Neural cell (in vitro differentiated cells): Measurements from ENCODE around the gene USP20. TPM values are rescaled to one million over a fixed set of nuclear protein-coding genes. Genes with fewer than 3 reads are reported as not detected.

Source experiments
- H2AFZ ChIP-seq: fragments of 200-600, 300-800 bp; sonication (generic), shearing (Covaris generic); 2 replicates; pipeline ENCODE4 v1.6.0; 2014; ENCODE audit warnings: low read depth, mild to moderate bottlenecking, antibody characterized with exemption, low read length, moderate library complexity
- H3F3A ChIP-seq: fragments of 200-600 bp; shearing (Covaris generic); 2 replicates; pipeline ENCODE4 v1.6.1; 2016; ENCODE audit warnings: mild to moderate bottlenecking, moderate library complexity, mixed read lengths, antibody characterized with exemption, low read length; ENCODE audit not compliant: insufficient read depth, poor library complexity, severe bottlenecking
- H3K27ac ChIP-seq: fragments of 200-600, 300-800 bp; sonication (generic), shearing (Covaris generic); 2 replicates; pipeline ENCODE4 v1.5.1; 2014; ENCODE audit warnings: mild to moderate bottlenecking, low read length, moderate library complexity
- H3K27me3 ChIP-seq: fragments of 300-800, 200-600 bp; sonication (generic), shearing (Covaris generic); 2 replicates; pipeline ENCODE4 v1.6.0; 2014; ENCODE audit warnings: mild to moderate bottlenecking, low read depth, low read length, moderate library complexity; ENCODE audit not compliant: insufficient read depth
- H3K36me3 ChIP-seq: fragments of 300-800, 200-600 bp; sonication (generic), shearing (Covaris generic); 2 replicates; pipeline ENCODE4 v1.5.1; 2014; ENCODE audit warnings: mild to moderate bottlenecking, antibody characterized with exemption, low read length, moderate library complexity; ENCODE audit not compliant: insufficient read depth
- H3K4me2 ChIP-seq: fragments of 300-800, 200-600 bp; sonication (generic), shearing (Covaris generic); 2 replicates; pipeline ENCODE4 v1.6.0; 2014; ENCODE audit warnings: mild to moderate bottlenecking, low read length
- H3K4me3 ChIP-seq: fragments of 300-800, 200-600 bp; sonication (generic), shearing (Covaris generic); 2 replicates; pipeline ENCODE4 v1.5.1; 2014; ENCODE audit warnings: mild to moderate bottlenecking, low read length, moderate library complexity
- H3K79me2 ChIP-seq: fragments of 200-600 bp; shearing (Covaris generic); replicated peaks from 2 replicates; pipeline ENCODE4 v1.6.0; 2014; ENCODE audit warnings: mild to moderate bottlenecking, low read length, moderate library complexity; ENCODE audit not compliant: insufficient read depth
- H3K9ac ChIP-seq: fragments of 300-800, 200-600 bp; sonication (generic), shearing (Covaris generic); 2 replicates; pipeline ENCODE4 v1.6.1; 2016; ENCODE audit warnings: mild to moderate bottlenecking, low read length, mixed read lengths
- H3K9me2 ChIP-seq: fragments of 200-600 bp; shearing (Covaris generic); 2 replicates; pipeline ENCODE4 v1.6.1; 2016; ENCODE audit warnings: mild to moderate bottlenecking, low read length, mixed read lengths; ENCODE audit not compliant: insufficient read depth
- H3K9me3 ChIP-seq: fragments of 200-600, 300-800 bp; sonication (generic), shearing (Covaris generic); 2 replicates; pipeline ENCODE4 v1.6.1; 2016; ENCODE audit warnings: mild to moderate bottlenecking, mixed run types, low read length, moderate library complexity, mixed read lengths
- H4K20me1 ChIP-seq: fragments of 200-600 bp; shearing (Covaris generic); 2 replicates; pipeline ENCODE4 v1.6.1; 2016; ENCODE audit warnings: mild to moderate bottlenecking, mixed run types; ENCODE audit not compliant: insufficient read depth
- EP300 ChIP-seq: fragments of 450-650 bp; conservative IDR thresholded peaks from 2 replicates; pipeline ENCODE4 v1.6.1; 2014; ENCODE audit warnings: antibody characterized with exemption, mild to moderate bottlenecking, moderate library complexity; ENCODE audit not compliant: poor library complexity, severe bottlenecking
- EZH2 ChIP-seq: fragments of 200-600, 300-800 bp; shearing (Covaris generic), sonication (generic); IDR thresholded peaks from 2 replicates; pipeline ENCODE4 v1.6.1; 2014; ENCODE audit warnings: antibody characterized with exemption, low read length, borderline replicate concordance, mild to moderate bottlenecking; ENCODE audit not compliant: insufficient read depth, poor library complexity, severe bottlenecking
- MXI1 ChIP-seq: fragments of 450-650 bp; conservative IDR thresholded peaks from 2 replicates; pipeline ENCODE4 v1.6.1; 2014; ENCODE audit warnings: antibody characterized with exemption, mild to moderate bottlenecking; ENCODE audit not compliant: poor library complexity, severe bottlenecking
- POLR2AphosphoS5 ChIP-seq: IDR thresholded peaks from 2 replicates; pipeline ENCODE4 v1.6.1; 2012
- RAD21 ChIP-seq: fragments of 450-650 bp; conservative IDR thresholded peaks from 2 replicates; pipeline ENCODE4 v1.6.1; 2014; ENCODE audit warnings: antibody characterized with exemption, mild to moderate bottlenecking, moderate library complexity
- SMC3 ChIP-seq: fragments of 450-650 bp; conservative IDR thresholded peaks from 2 replicates; pipeline ENCODE4 v1.6.1; 2014; ENCODE audit warnings: antibody characterized with exemption, mild to moderate bottlenecking, moderate library complexity; ENCODE audit not compliant: poor library complexity
- TAF1 ChIP-seq: IDR thresholded peaks from 2 replicates; pipeline ENCODE4 v1.6.1; 2012; ENCODE audit warnings: low read depth
- polyA plus RNA-seq: library from polyadenylated mRNA; depleted of rRNA; stranded (reverse); fragments of >200 nt; gene quantifications from 2 replicates; pipeline ENCODE4 v1.2.3, GENCODE V29; 2014
- TF ChIP-seq, protein P1 (sequence below): fragments of 450-650 bp; IDR thresholded peaks from 2 replicates; pipeline ENCODE4 v1.5.1; 2014; ENCODE audit warnings: antibody characterized with exemption, mild to moderate bottlenecking, moderate library complexity; ENCODE audit not compliant: poor library complexity, severe bottlenecking
- TF ChIP-seq, protein P2 (sequence below): IDR thresholded peaks from 2 replicates; pipeline ENCODE4 v1.6.1; 2012; ENCODE audit warnings: borderline replicate concordance

USP20 gene
- polyA plus RNA-seq, 1 donor from 2014 or later, result 39.8 TPM

DNA sequence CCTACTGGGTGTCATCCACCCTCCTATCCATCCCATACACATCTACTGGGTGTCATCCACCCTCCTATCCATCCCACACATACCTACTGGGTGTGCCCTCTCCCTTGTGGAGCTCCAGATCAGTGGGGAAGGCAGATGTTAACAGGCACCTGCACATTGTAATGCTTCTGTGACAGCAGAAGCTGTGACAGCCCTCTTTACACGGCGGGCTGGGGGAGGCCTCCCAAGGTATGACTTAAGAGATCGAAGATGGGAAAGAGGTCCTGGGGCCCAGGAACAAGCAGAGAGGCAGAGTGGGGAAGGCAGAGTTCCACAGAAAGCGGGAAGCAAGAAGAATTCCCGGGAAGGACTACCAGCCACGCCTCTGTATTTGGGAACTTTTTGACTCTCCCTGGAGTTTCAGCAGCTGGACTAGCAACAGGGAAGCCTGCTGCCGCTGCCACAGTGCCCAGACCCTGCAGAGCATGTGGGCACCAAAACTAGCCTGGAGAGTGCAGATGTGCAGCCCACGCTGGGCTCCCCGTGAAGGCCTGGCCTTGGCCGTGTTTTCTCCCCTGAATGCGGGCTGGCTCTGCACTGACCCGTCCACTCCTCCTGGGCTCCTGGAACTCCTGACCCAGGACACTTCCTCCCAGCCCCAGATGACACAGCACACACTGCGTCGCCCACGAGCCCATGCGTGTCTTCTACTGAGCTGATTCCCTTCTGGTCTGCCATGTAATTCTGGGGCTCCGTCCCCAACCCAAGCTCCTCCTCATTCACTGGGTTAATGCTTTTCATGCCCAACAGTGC lies 20.6 kb upstream of the USP20 start:
- Histone ChIP-seq H3K79me2 (peaks cover 3% of the 10 kb centered on the region), H4K20me1 (no peaks in the 10 kb centered on the region), H3K9me2 (no peaks in the 10 kb centered on the region), H3K27ac (peak overlapping the region; percentile 12), H2AFZ (no peak overlapping the region), H3K4me2 (no peak overlapping the region), H3K4me3 (no peak overlapping the region), H3K27me3 (no peaks in the 10 kb centered on the region), H3F3A (no peaks in the 10 kb centered on the region), H3K9ac (no peak overlapping the region), H3K36me3 (peaks cover 4% of the 10 kb centered on the region), H3K9me3 (no peaks in the 10 kb centered on the region)
- TF ChIP-seq EZH2 (no peak), SMC3 (no peak), EP300 (no peak)

DNA sequence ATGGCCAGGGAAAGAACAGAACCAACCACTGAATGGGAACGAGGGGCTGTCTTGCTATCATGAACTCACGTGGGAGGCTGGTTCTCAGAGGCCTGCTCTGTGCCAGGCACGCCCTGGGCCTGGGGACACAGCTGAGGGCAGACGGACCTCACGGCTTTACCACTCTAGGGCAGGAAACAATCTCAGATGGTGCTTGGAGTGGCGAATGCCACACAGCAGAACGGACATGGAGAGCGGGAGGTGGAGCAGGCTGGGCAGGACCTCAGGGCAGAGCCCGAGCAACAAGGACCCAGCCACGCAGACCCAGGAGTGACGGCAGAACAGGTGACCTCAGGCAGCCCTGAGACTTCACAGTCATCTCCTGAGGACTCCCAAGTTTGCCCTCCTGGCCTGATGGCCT lies 20.0 kb upstream of the USP20 start:
- H3K79me2 ChIP-seq, result peaks cover 3% of the 10 kb centered on the region
- no peak overlapping the region for H3K9ac ChIP-seq
- no peaks in the 10 kb centered on the region for H3F3A ChIP-seq
- H2AFZ ChIP-seq, result no peak overlapping the region
- H3K4me3 ChIP-seq, result no peak overlapping the region
- H3K36me3 ChIP-seq, result peaks cover 4% of the 10 kb centered on the region
- TF ChIP-seq TAF1, result no peak
- no peak for TF ChIP-seq MXI1
- no peak for TF ChIP-seq RAD21
- no peak for TF ChIP-seq EZH2
- TF ChIP-seq, protein P1, sequence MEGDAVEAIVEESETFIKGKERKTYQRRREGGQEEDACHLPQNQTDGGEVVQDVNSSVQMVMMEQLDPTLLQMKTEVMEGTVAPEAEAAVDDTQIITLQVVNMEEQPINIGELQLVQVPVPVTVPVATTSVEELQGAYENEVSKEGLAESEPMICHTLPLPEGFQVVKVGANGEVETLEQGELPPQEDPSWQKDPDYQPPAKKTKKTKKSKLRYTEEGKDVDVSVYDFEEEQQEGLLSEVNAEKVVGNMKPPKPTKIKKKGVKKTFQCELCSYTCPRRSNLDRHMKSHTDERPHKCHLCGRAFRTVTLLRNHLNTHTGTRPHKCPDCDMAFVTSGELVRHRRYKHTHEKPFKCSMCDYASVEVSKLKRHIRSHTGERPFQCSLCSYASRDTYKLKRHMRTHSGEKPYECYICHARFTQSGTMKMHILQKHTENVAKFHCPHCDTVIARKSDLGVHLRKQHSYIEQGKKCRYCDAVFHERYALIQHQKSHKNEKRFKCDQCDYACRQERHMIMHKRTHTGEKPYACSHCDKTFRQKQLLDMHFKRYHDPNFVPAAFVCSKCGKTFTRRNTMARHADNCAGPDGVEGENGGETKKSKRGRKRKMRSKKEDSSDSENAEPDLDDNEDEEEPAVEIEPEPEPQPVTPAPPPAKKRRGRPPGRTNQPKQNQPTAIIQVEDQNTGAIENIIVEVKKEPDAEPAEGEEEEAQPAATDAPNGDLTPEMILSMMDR, result no peak
- TF ChIP-seq EP300, result no peak
- no peak for TF ChIP-seq POLR2AphosphoS5
- TF ChIP-seq, protein P2, sequence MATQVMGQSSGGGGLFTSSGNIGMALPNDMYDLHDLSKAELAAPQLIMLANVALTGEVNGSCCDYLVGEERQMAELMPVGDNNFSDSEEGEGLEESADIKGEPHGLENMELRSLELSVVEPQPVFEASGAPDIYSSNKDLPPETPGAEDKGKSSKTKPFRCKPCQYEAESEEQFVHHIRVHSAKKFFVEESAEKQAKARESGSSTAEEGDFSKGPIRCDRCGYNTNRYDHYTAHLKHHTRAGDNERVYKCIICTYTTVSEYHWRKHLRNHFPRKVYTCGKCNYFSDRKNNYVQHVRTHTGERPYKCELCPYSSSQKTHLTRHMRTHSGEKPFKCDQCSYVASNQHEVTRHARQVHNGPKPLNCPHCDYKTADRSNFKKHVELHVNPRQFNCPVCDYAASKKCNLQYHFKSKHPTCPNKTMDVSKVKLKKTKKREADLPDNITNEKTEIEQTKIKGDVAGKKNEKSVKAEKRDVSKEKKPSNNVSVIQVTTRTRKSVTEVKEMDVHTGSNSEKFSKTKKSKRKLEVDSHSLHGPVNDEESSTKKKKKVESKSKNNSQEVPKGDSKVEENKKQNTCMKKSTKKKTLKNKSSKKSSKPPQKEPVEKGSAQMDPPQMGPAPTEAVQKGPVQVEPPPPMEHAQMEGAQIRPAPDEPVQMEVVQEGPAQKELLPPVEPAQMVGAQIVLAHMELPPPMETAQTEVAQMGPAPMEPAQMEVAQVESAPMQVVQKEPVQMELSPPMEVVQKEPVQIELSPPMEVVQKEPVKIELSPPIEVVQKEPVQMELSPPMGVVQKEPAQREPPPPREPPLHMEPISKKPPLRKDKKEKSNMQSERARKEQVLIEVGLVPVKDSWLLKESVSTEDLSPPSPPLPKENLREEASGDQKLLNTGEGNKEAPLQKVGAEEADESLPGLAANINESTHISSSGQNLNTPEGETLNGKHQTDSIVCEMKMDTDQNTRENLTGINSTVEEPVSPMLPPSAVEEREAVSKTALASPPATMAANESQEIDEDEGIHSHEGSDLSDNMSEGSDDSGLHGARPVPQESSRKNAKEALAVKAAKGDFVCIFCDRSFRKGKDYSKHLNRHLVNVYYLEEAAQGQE, result no peak
- TF ChIP-seq SMC3, result no peak
- no peaks in the 10 kb centered on the region for H3K9me3 ChIP-seq
- H3K27me3 ChIP-seq, result no peaks in the 10 kb centered on the region
- H3K9me2 ChIP-seq, result no peaks in the 10 kb centered on the region
- no peak overlapping the region for H3K27ac ChIP-seq
- H4K20me1 ChIP-seq, result no peaks in the 10 kb centered on the region
- no peak overlapping the region for H3K4me2 ChIP-seq
